Mononuclear cell (primary cell): ENCODE measurements around the gene TANC2. TPM values are rescaled to one million over a fixed set of nuclear protein-coding genes. Genes with fewer than 3 reads are reported as not detected.

Source experiments
- H3K27me3 ChIP-seq: 2 replicates; pipeline ENCODE4 v1.6.0; 2011; ENCODE audit warnings: low read length, control low read depth; ENCODE audit not compliant: insufficient read depth
- H3K4me1 ChIP-seq: 2 replicates; pipeline ENCODE4 v1.5.1; 2011; ENCODE audit warnings: mild to moderate bottlenecking, low read length, control low read depth; ENCODE audit not compliant: insufficient read depth
- H3K4me3 ChIP-seq: 2 replicates; pipeline ENCODE4 v1.5.1; 2011; ENCODE audit warnings: mild to moderate bottlenecking, low read length, moderate library complexity
- H3K9me3 ChIP-seq: 2 replicates; pipeline ENCODE4 v1.5.1; 2011; ENCODE audit warnings: low read depth, mild to moderate bottlenecking, control low read depth, low read length
- total RNA-seq: library from RNA; depleted of rRNA; stranded (reverse); fragments of >200 nt; gene quantifications from one replicate; pipeline ENCODE4 v1.2.3, GENCODE V29; 2012

TANC2 gene
- total RNA-seq, 1 donor = 19.3 TPM

GRCh38 chr17:63015824-63016223 is 49.8 kb downstream of the TANC2 start:
- Histone ChIP-seq H3K4me3 (no peak overlapping the region), H3K9me3 (no peaks in the 10 kb centered on the region), H3K27me3 (no peaks in the 10 kb centered on the region), H3K4me1 (no peaks in the 10 kb centered on the region)

Other genes starting within 250 kb of the TANC2 start
- not detected for gene MARCHF10, start 157.9 kb upstream of the TANC2 start, total RNA-seq